HepG2 (cell line): Measurements from ENCODE around the gene PHF2. TPM values are rescaled to one million over a fixed set of nuclear protein-coding genes. Genes with fewer than 3 reads are reported as not detected.

Source experiments
- ATAC-seq: fragments of 200-7000 bp; cut with Tn5 transposase; 3 replicates; pipeline ENCODE4 v1.9.1; 2020; ENCODE audit warnings: mild to moderate bottlenecking, moderate library complexity
- BruUV-seq: library from RNA; stranded (reverse); fragments of 400-500 nt; replicated peaks from 2 replicates; lab custom pipeline; 2021; lab: Mats Ljungman, UMichigan
- CTCF ChIA-PET: fragments of 300-600 bp; formaldehyde crosslinking; extraction: SDS; loops from one replicate; lab custom pipeline; 2021; ENCODE audit warnings: low total read pairs, inconsistent platforms, low intra/inter-chr PET ratio; lab: Yijun Ruan, JAX
- POLR2A ChIA-PET: fragments of 350-600 bp; sonication (Branson Sonifier 250); formaldehyde crosslinking; loops from one replicate; lab custom pipeline; 2020; ENCODE audit warnings: antibody characterized with exemption, inconsistent platforms; lab: Yijun Ruan, JAX
- DNase-seq: peaks from one replicate; pipeline ENCODE4 v3.0.0-alpha.2; 2015; ENCODE audit warnings: low spot score
- FAIRE-seq: peaks from 3 replicates; lab custom pipeline; 2011; peaks lifted over from hg19 to GRCh38; lab: Jason Lieb, UNC
- H2AFZ ChIP-seq: one replicate; pipeline ENCODE4 v1.6.1; 2011; ENCODE audit warnings: low read length, inconsistent platforms
- H3K27ac ChIP-seq: fragments of 300-600 bp; 3 replicates; pipeline ENCODE4 v1.8.0; 2011; ENCODE audit warnings: mixed run types, mild to moderate bottlenecking, mixed read lengths, low read length, inconsistent platforms; ENCODE audit not compliant: insufficient read depth; ENCODE audit errors: extremely low read length
- H3K27me3 ChIP-seq, 2 experiments: fragments of 200-600 bp in 1 of 2; 2 replicates in 1 of 2; 3 replicates in 1 of 2; pipeline versions ENCODE4 v1.6.0 to v1.8.0; 2011; ENCODE audit warnings: low read length in 2 of 2, mild to moderate bottlenecking in 2 of 2, moderate library complexity in 2 of 2, inconsistent platforms in 1 of 2; ENCODE audit not compliant: insufficient read depth in 2 of 2, control insufficient read depth in 1 of 2
- H3K36me3 ChIP-seq, 2 experiments: fragments of 200-600 bp in 1 of 2; replicated peaks in 1 of 2; 2 replicates in 1 of 2; 3 replicates in 1 of 2; pipeline versions ENCODE4 v1.5.1 to v1.8.0; 2011; ENCODE audit warnings: low read length in 2 of 2, inconsistent platforms in 1 of 2; ENCODE audit not compliant: insufficient read depth in 2 of 2, control insufficient read depth in 1 of 2
- H3K4me1 ChIP-seq: 2 replicates; pipeline ENCODE4 v1.5.1; 2012; ENCODE audit warnings: low read length, inconsistent platforms; ENCODE audit not compliant: insufficient read depth
- H3K4me2 ChIP-seq: 2 replicates; pipeline ENCODE4 v1.6.0; 2011; ENCODE audit warnings: low read depth, low read length, inconsistent platforms
- H3K4me3 ChIP-seq, 3 experiments: fragments of 200-600 bp in 1 of 3; sonication (generic), shearing (Covaris generic) in 1 of 3; replicated peaks in 1 of 3; 2 replicates each; pipeline ENCODE4 v1.5.1; 2011 to 2016; ENCODE audit warnings: low read length in 3 of 3, inconsistent platforms in 2 of 3, low read depth in 2 of 3, mild to moderate bottlenecking in 2 of 3, control low read depth in 1 of 3, mixed read lengths in 1 of 3; ENCODE audit not compliant: insufficient read depth in 1 of 3
- H3K79me2 ChIP-seq: one replicate; pipeline ENCODE4 v1.6.1; 2011; ENCODE audit warnings: low read length, inconsistent platforms; ENCODE audit not compliant: insufficient read depth
- H3K9ac ChIP-seq: 2 replicates; pipeline ENCODE4 v1.6.0; 2011; ENCODE audit warnings: mild to moderate bottlenecking, low read depth, low read length, inconsistent platforms; ENCODE audit not compliant: insufficient read depth
- H3K9me3 ChIP-seq: 2 replicates; pipeline ENCODE4 v1.5.1; 2012; ENCODE audit warnings: mild to moderate bottlenecking, low read length
- H4K20me1 ChIP-seq: 2 replicates; pipeline ENCODE4 v1.6.0; 2011; ENCODE audit warnings: inconsistent platforms, mild to moderate bottlenecking, low read length, moderate library complexity; ENCODE audit not compliant: insufficient read depth
- BCLAF1 ChIP-seq: fragments of 450-650 bp; IDR thresholded peaks from 2 replicates; pipeline ENCODE4 v1.6.1; 2017; ENCODE audit warnings: mild to moderate bottlenecking
- FOXJ3 ChIP-seq: sonication (generic); formaldehyde crosslinking; IDR thresholded peaks from 2 replicates; pipeline ENCODE4 v1.4.0; 2020; ENCODE audit warnings: missing genetic modification reagents, mild to moderate bottlenecking, borderline replicate concordance
- MYC ChIP-seq: sonication (generic); formaldehyde crosslinking; IDR thresholded peaks from 2 replicates; pipeline ENCODE4 v1.9.0; 2021; ENCODE audit warnings: missing genetic modification reagents, borderline replicate concordance
- SAFB2 ChIP-seq: sonication (generic); formaldehyde crosslinking; IDR thresholded peaks from 2 replicates; pipeline ENCODE4 v1.5.1; 2020; ENCODE audit warnings: missing genetic modification reagents, low read depth, mild to moderate bottlenecking, borderline replicate concordance
- ZNF275 ChIP-seq: sonication (generic); formaldehyde crosslinking; IDR thresholded peaks from 2 replicates; pipeline ENCODE4 v1.8.0; 2022; ENCODE audit warnings: missing genetic modification reagents, mild to moderate bottlenecking, inconsistent platforms, borderline replicate concordance
- ZNF33B ChIP-seq: sonication (generic); formaldehyde crosslinking; IDR thresholded peaks from 2 replicates; pipeline ENCODE4 v1.5.1; 2020; ENCODE audit warnings: mild to moderate bottlenecking, missing genetic modification reagents
- ZNF547 ChIP-seq: sonication (generic); formaldehyde crosslinking; IDR thresholded peaks from 2 replicates; pipeline ENCODE4 v1.5.1; 2020; ENCODE audit warnings: mild to moderate bottlenecking, missing genetic modification reagents
- WGBS: methylation state at CpG from one replicate; pipeline ENCODE4 v1.1.6; 2017; ENCODE audit warnings: low lambda C conversion rate; 5-methylcytosine and 5-hydroxymethylcytosine counted together
- in situ Hi-C: cut with HindIII; loops from 2 replicates; pipeline ENCODE4 v1.10.0; 2017; ENCODE audit warnings: low pct_unique_long_range_greater_than_20kb; ENCODE audit not compliant: extremely low pct_ligation_motif_present
- intact Hi-C: fragments of 100-400 bp; cut with micrococcal nuclease; formaldehyde crosslinking; loops from one replicate; pipeline ENCODE4 v1.10.0; 2022; ENCODE audit not compliant: unreplicated experiment
- polyA plus RNA-seq, 8 experiments: library from polyadenylated mRNA; depleted of rRNA in 3 of 8; stranded (reverse) in 7 of 8; unstranded in 1 of 8; fragments of >200 nt; fragmentation: Illumina TruSeq in 4 of 8; extraction: Trizol in 4 of 8; gene quantifications; 2 replicates each; pipeline versions ENCODE4 v1.2.1 to v1.2.3, GENCODE V29; 2011 to 2016; ENCODE audit warnings: low read depth in 4 of 8, missing spikeins in 1 of 8, mixed read lengths in 1 of 8; ENCODE audit not compliant: insufficient read depth in 1 of 8
- total RNA-seq, 5 experiments: library from RNA; depleted of rRNA; stranded (reverse); fragments of >200 nt; fragmentation: Illumina TruSeq; extraction: Trizol; gene quantifications; 2 replicates each; pipeline ENCODE4 v1.2.3, GENCODE V29; 2016; ENCODE audit warnings: low read depth in 1 of 5
- TF ChIP-seq, protein P1 (sequence below): sonication (generic); formaldehyde crosslinking; IDR thresholded peaks from 2 replicates; pipeline ENCODE4 v1.4.0; 2020; ENCODE audit warnings: mild to moderate bottlenecking, low read depth, missing genetic modification reagents

Gene PHF2
- total and polyA plus RNA-seq, 2 of the 13 experiments (the other 11 are each of a cell fraction or from before 2014, with no cell fraction given), result 6.6 to 9.1 TPM

DNA sequence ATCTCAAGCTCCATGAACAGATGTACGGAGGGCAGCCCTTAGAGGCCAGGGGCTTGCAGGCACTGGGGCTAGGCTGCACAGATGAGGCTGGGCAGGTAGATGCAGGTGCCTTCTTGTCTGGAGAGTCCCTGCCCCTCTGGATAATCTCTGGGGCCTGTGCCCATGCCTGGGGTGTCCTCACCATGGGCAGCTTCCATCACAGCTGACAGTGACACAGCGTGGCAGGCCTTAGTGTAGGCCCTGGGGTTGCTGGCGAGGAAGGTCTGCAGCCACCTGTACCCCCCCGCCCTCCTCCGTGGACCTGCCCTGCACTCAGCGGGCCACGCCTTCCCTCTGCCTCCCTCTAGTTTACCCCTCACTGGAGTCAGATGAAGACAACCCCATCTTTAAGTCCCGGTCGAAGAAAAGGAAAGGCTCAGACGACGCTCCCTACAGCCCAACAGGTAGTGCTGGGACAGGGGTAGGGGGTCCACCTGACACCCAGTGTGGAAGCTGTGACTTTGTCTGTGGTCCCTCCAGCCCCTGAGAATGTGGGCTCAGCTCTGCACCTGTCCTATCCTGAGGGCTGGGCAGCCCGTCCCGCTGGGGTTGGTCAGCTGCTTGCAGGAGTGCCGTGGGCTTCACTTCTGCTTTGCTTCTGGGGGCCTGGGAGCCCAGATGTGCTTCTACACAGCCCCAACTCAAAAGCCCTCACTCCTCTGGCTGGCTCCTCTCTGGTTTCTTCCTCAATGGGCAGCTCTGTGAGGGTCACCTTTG is 98.4 kb downstream of the PHF2 start:
- no peaks in the 10 kb centered on the region for H4K20me1 ChIP-seq
- no peak for FAIRE-seq
- H3K4me1 ChIP-seq, result no peaks in the 10 kb centered on the region
- no peak for ATAC-seq
- no peak overlapping the region for H3K27ac ChIP-seq
- H3K27me3 ChIP-seq, result no peaks in the 10 kb centered on the region
- in situ Hi-C loops, result no loop called here
- no peaks in the 10 kb centered on the region for H3K79me2 ChIP-seq
- ChIA-PET POLR2A (no interaction called here), CTCF (no interaction called here)
- H3K4me3 ChIP-seq, result no peak overlapping the region
- TF ChIP-seq SAFB2 (CRISPR knock-in tag), result no peak
- TF ChIP-seq, protein P1, sequence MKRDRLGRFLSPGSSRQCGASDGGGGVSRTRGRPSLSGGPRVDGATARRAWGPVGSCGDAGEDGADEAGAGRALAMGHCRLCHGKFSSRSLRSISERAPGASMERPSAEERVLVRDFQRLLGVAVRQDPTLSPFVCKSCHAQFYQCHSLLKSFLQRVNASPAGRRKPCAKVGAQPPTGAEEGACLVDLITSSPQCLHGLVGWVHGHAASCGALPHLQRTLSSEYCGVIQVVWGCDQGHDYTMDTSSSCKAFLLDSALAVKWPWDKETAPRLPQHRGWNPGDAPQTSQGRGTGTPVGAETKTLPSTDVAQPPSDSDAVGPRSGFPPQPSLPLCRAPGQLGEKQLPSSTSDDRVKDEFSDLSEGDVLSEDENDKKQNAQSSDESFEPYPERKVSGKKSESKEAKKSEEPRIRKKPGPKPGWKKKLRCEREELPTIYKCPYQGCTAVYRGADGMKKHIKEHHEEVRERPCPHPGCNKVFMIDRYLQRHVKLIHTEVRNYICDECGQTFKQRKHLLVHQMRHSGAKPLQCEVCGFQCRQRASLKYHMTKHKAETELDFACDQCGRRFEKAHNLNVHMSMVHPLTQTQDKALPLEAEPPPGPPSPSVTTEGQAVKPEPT (CRISPR knock-in tag), result no peak
- no peak for TF ChIP-seq FOXJ3 (CRISPR knock-in tag)
- TF ChIP-seq ZNF275 (CRISPR knock-in tag), result no peak
- no peak for TF ChIP-seq BCLAF1
- no peak for TF ChIP-seq ZNF33B (CRISPR knock-in tag)
- TF ChIP-seq ZNF547, result no peak
- no peak for TF ChIP-seq MYC (CRISPR knock-in tag)
- no peaks in the 10 kb centered on the region for H3K9me3 ChIP-seq
- no peak overlapping the region for H2AFZ ChIP-seq
- peaks cover 0 to 4% of the 10 kb centered on the region in 2 experiments; a peak in 3 of 5 replicates for H3K36me3 ChIP-seq
- WGBS, result 96% methylated on average over 13 of the region's 14 CpGs
- intact Hi-C loops, result no loop called here
- no peak overlapping the region for H3K9ac ChIP-seq
- H3K4me2 ChIP-seq, result no peak overlapping the region
- DNase-seq, result no peak
- no TSS peak for BruUV-seq
